NCI-H1436 (cell line): ENCODE data around the gene PGRMC2.
"Not testable (repeated sequence)": the region's sequence is repeated elsewhere in the genome, so short reads cannot be mapped to it uniquely, and the experiment has no call there.

ENCODE experiments used
- DNase-seq: peaks from one replicate; lab custom pipeline; 2025; lab: John Stamatoyannopoulos, UW

Gene PGRMC2

DNA sequence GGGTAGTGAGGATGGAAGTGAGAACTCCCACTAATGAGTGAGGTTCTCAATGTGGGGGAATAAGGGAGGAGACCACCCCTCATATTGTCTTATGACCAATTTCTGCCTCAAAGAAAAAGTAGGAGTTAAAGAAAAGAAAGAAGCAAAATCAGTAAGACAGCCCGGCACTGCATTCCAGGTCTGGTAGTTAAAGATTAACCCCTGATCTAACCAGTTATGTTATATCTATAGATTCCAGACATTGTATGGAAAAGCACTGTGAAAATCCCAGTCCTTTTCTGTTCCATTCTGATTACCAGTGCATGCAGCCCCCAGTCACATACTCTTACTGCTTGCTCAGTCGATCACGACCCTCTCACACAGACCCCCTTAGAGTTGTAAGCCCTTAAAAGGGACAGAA, 20.4 kb downstream of the PGRMC2 start:
- DNase-seq, result not testable (repeated sequence)

- not testable (repeated sequence) for DNase-seq
These were observed 22.1 kb downstream of the PGRMC2 start for GRCh38 chr4:128265550-128265949.

GRCh38 chr4:128259889-128260288, 27.7 kb downstream of the PGRMC2 start:
- DNase-seq, result not testable (repeated sequence)

- not testable (repeated sequence) for DNase-seq
These were observed 29.4 kb downstream of the PGRMC2 start for GRCh38 chr4:128258166-128258565.

GRCh38 chr4:128256539-128256938, 31.1 kb downstream of the PGRMC2 start:
- no peak for DNase-seq

GRCh38 chr4:128255906-128256305, 31.7 kb downstream of the PGRMC2 start:
- no peak for DNase-seq

DNA sequence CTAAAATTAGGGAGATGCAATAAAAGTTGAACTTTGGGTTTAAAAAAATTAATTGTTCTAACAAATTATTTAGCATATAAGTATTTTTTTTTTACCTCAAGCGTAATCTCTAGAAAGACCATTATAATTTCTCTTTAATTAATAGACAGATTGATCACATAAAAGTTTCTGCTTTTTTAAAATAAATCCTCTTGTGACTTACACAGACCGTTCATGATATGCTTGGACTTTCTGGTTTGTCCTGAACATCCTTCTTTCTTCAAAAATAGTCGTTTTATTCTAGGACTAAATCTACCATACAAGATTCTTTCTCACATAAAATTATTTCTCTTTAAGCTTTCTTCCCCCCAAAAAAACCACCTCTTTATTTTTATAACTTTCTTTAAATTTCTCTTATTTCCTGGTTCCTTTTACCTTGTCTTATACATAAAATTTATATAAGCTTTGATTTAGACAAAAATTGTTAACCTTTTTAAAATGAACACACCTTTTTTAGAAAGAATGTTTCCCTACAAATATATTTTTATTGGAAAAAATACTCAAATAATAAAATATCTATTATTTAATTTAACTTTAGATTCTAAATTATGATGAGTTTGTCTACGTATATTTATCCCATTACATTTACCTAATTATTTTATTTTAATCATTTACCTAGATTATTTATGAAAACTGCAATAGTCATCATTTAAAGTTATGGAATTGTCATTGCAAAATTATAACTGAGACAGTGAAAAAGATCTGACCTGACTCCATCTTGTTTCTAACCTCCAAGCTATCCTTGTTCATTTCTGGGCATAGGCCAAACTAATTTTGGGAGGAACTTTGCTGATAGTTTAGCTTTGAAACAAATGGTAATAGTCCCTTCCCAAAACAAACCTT, 37.6 kb downstream of the PGRMC2 start:
- DNase-seq, result no peak

- no peak for DNase-seq
These were observed 39.7 kb downstream of the PGRMC2 start for GRCh38 chr4:128247906-128248305.

DNA sequence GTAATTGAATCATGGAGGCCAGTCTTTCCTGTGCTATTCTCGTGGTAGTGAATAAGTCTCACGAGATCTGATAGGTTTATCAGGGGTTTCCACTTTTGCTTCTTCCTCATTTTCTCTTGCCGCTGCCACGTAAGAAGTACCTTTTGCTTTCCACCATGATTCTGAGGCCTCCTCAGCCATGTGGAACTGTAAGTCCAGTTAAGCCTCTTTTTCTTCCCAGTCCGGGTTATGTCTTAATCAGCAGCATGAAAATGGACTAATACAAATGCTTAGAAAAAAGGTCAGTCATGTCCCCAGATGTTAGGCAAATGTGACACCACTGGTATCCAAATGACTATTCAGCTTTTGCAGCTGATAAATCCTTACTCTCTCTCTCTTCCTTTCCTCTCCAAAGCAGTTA, 42.2 kb downstream of the PGRMC2 start:
- not testable (repeated sequence) for DNase-seq

DNA sequence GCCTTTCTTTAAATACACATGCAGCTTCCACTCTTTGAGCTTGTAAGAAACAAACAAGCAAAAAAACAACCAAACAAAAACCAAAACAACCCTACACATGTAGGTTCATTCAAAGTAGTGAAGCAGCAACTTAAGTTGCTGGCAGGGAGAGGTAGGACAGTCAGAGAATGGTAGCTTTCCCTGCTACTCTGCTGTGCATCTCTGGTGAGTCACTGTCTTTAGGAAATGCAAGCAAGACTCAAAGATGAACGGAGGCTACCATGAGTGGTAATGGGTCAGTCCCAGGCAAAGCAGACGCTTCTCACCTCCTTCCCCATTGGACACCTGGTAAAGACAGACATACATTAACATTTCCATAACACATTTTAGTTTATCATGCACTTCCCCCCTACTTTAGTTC, 43.2 kb downstream of the PGRMC2 start:
- DNase-seq, result no peak

GRCh38 chr4:128242601-128243000, 45.0 kb downstream of the PGRMC2 start:
- no peak for DNase-seq

GRCh38 chr4:128241981-128242380, 45.6 kb downstream of the PGRMC2 start:
- no peak for DNase-seq

- no peak for DNase-seq
These were observed 46.1 kb downstream of the PGRMC2 start for GRCh38 chr4:128241425-128241913.

DNA sequence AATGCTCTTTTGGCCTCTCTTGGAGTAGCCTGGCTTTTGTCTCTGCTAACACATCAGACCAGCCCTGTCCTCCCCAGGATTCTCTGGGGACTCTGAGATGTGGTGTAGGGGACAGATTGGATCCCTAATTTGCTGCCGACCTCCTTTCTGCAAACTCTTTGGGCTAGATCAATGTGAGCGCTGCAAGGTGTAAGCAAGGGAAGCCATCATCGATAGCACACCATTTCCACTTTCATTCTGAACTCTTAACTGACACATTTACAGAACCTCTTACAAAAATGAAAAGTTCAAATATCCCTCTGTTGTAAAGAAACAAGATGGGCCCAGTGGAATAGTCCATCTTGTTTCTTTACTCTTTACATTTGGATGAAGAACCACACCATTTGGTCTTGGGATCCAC, 46.6 kb downstream of the PGRMC2 start:
- DNase-seq, result no peak

DNA sequence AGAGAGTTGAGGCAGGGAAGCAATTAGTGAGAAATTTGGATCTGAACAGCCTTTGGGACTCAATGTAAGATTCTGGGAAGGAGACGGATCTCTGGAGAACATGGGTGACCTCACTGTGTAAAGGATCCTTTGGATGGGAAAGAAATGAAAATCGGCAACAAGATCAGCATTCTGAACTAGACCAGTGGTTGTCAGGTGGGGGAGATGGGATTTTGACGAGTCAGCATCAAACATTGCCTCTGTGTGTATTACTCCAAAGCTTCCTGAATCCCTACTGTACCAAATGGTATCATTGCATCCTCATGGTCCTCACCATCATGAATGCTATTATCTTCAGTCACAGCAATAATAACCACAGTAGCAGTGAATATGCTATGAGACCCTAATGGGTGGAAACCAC, 52.8 kb downstream of the PGRMC2 start:
- DNase-seq, result no peak

DNA sequence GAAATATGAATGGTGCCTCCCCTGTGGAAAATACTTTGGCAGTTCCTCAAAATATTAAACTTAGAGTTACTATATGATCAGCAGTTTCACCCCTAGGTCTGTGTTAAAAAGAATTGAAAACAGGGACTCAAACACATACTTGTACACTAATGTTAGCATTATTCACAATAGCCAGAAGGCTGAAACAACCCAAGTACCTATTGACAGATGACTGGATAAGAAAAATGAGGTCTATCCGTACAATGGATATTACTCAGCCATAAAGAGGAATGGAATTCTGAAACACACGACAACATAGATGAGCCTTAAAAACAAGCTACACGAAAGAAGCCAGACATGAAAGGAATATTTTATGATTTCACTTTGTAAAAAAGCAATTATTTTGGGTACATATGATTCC, 54.9 kb downstream of the PGRMC2 start:
- DNase-seq, result no peak

DNA sequence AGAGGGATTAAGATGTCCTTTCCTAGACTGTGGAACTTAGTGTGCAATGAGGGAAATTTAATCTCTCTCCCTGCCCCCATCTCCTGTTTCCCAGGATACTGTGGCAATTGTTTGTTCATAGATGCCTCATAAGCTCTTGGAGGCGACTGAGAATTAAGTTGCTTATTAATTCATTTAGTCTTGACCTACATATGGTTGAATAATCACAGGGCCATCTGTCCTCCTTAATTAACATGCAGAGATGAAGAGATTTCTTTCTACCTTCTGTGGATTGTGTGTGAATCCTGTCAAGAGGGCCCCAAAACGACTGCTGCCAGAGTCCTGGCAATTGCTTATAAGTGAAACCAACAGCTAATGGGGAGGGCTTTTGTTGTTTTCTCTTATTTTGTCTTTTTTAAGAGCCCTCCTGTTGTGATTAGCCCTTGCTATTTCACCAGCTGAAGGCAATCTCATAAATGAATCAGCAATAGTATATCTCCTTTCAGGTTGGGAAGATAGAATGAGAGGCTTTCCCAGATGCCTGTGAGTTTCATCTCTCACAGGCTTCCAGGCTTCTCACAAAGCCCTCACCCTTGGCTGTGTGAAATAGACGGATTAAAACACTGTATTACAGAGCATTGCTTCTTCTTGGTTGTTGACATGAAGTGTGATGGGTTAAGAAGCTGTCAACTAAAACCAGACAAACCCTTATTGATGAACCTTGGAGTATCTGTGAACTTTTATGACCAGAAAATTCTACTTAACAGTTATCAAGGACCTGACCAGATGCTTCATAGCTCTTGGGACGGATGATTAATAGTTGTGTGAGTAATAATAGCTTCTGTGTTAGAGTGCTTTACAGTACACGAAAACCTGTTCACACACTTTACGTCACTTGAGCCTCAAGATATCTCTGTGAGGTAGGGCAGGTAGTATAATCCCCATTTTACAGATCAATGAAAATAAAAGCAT, 58.5 kb downstream of the PGRMC2 start:
- no peak for DNase-seq

DNA sequence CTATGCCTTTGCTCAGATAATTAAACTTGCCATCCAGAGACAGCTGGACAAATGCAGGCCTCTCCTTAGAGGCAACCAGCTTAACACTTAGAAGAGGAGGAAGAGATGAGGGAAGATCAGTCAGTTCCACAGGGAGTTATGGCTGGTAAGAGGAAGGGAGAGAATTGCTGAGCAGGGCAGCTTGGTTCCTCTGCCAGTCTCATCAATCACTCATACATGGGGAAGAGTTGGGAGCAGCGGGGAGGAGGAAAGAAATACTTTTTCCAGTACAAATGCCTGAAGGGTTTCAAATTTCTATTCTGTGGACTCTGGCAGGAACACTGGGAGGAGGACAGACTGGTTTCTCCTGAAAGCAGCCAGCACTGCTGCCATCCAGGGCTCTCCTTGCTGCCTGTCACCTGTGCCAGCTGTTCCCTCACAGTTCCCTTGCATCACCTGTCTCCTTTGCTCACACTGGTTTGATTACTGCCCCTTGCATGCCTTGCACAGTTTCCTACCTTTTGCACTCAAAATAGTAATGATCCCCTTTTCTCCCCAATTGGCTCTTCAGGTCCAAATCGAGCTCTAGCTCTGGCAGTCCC, 59.5 kb downstream of the PGRMC2 start:
- no peak for DNase-seq

- no peak for DNase-seq
These were observed 62.5 kb downstream of the PGRMC2 start for GRCh38 chr4:128225148-128225547.

DNA sequence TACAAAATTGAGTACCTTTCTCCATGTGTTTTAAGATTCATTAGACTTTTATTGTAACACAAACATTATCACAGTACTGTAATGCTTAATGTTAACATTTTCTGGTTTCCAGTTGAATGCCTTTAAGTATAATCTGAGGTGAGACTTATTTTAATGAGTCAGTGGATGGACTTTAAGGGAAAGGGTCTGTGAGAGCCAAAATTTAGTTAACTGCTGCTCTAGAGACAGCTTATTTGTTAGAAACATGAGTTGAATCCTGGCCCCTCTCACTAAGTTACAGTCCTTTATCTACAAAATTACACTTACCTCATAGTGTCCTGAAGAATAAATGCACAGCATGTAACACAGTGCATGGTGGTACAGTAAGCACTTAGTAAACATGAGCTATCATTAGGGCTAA, 66.0 kb downstream of the PGRMC2 start:
- no peak for DNase-seq

GRCh38 chr4:128220286-128221235, 67.1 kb downstream of the PGRMC2 start:
- DNase-seq, result no peak
